Fibroblast of pulmonary artery (primary cell): Measurements from ENCODE around the gene CDC42SE2.
A peak's percentile ranks its signal among the peaks of the same experiment; 100 is the strongest.

Experiments
- DNase-seq: peaks from one replicate; pipeline ENCODE4 v3.0.0-alpha.2; 2010; ENCODE audit warnings: low read depth
- H3K4me3 ChIP-seq: replicated peaks from 2 replicates; pipeline ENCODE4 v1.5.1; 2011; ENCODE audit warnings: low read depth, mild to moderate bottlenecking, control low read depth, low read length, moderate library complexity
- CTCF ChIP-seq: IDR thresholded peaks from 2 replicates; pipeline ENCODE4 v1.5.1; 2011; ENCODE audit warnings: mild to moderate bottlenecking, control low read depth, low read length, inconsistent platforms; ENCODE audit errors: missing control alignments

Gene CDC42SE2

DNA sequence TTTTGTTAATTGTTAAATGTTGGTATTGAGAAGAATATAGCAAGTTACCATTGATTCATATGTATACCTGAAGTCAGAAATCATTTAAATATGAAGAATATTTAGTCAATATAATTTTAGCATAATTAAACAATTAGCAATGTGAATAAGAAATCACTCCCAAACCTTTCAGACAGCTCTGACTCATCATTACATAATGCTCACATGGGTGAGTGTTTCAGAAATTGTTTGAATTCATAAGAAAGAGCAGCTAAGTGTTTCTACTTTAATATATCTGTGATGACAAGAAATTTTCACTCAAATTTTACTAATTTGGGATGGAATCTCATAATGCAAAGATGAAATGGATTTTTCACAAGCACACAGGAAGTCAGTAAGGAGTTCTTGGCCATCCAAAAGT lies 42.0 kb upstream of the CDC42SE2 start:
- H3K4me3 ChIP-seq: no peak overlapping the region
- DNase-seq: peak; percentile 29
- no peak for TF ChIP-seq CTCF

DNA sequence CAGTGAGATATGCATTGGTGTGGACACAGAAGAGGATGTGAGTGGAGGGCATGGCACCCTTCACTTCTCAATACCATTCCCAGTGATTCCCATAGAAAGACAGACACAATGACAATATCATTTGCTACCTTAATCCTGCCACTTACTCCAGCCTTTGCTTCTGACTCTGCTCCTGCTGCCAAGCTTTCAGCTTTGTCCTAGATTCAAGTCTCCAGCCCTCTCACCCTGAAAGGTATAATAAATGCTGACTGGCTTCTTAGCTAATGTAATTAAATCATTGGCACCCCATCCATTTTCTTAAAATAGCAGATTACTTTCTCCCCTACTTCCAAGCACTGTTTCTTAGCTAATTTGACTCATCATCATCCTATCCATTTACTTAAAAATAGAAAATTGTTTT lies 41.1 kb upstream of the CDC42SE2 start:
- DNase-seq: no peak
- H3K4me3 ChIP-seq: no peak overlapping the region
- TF ChIP-seq CTCF: no peak

DNA sequence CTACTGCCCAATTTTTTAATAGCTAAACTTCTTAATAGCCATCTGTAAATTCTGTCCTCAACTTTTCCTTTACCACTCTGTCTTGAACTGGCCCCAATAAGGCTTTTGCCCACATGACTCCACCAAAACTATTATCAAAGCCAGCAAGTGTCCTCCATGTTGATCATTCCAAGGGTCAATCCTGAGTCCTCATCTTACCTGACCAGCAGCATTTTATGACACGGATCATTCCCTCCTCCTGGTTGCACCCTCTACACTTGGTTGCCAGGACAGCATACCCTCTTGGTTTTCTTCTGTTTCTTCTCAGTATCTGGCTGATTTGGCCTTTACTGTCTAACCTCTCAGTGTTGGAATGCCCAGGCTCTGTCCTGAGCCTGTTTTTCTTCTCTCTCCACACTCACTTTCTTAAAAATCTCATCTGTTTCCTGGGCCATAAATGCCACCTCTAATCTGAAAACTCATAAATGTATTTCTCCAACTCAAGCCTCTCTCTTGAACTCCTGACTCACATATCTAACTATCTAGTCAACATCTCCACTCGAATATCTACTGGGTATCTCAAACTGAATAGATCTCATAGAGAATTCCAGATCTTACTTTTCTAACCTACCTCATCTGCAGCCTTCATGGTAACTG lies 40.0 kb upstream of the CDC42SE2 start:
- no peak for DNase-seq
- TF ChIP-seq CTCF: no peak
- H3K4me3 ChIP-seq: no peak overlapping the region

DNA sequence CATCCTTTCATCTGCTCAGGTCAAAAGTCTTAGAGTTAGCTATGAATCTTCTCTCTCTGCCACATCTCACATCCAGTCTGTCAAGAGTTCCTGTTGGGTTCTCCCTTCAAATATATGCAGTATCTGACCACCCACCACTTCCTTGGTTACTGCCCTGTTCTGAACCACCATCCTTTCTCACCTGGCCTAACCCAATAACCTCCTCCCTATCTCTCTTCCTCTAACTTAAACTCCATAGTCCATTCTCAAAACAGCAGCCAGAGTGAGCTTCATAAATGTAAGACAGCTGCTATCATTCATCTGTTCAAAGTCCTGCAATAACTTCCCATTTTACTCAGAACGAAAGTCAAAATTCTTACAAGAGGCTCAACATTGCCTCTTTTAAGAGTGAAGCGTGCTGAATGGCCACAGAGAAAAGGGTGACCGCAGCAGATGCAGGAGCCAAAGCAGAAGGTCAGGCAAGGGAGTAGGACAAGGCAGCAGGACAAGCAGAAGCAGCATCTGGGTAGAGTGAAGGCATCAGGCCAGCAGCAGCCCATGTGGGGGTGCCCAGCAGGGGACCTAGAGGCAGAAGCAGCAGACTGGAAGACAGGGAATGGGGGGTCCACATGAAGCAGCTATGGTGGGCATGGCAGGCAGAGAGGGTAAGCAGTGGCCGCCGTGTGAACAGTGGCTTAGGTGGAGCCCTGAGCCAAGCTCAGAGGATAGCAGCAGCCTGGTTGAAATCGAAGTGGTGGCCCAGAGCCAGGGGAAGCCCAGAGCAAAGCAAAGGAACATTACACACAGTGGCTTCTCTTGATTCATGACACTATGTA lies 39.3 kb upstream of the CDC42SE2 start:
- TF ChIP-seq CTCF: no peak
- DNase-seq: no peak
- no peak overlapping the region for H3K4me3 ChIP-seq

DNA sequence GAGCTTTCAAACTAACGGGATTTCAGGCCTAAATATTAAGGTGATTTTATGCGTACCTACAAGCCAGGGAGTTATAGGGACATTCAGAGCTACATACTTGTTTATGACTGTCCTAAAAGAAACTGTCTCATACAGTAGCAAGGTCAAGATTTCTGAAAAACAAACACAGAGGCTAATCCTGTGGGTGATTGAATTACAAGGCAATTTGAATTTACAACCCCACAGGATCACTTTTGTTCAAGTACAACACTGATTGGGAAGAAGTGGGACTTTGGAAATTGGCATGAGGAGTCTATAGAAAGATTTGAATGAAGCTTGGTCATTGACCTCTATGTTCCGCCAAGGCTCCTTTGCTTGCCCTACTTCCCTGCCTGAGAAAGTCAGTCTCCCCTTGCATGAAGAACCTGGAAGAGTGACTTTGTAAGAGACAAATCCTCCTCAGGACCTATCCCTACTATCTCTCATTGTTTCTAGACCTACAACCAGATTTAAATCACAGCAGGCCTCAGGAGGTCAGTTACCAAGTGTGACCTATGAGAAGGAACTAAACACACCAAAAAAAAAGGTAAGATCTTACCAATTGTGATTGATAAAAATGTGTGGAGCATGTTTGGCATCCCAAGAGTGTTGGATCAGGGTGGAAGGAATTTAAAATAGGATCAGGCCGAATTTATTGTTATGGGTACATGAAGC lies 38.4 kb upstream of the CDC42SE2 start:
- no peak overlapping the region for H3K4me3 ChIP-seq
- no peak for DNase-seq
- TF ChIP-seq CTCF: no peak

- TF ChIP-seq CTCF: no peak
- DNase-seq: no peak
- no peak overlapping the region for H3K4me3 ChIP-seq
Measured at GRCh38 chr5:131226899-131227298, 37.0 kb upstream of the CDC42SE2 start.
